RWPE1 (cell line): Measurements from ENCODE around the gene REEP3.

Source experiments
- CTCF ChIA-PET: fragments of 350-600 bp; sonication (Branson Sonifier 250); formaldehyde crosslinking; extraction: SDS; loops from one replicate; lab custom pipeline; 2021; lab: Yijun Ruan, JAX
- POLR2A ChIA-PET: fragments of 400-600 bp; formaldehyde crosslinking; extraction: SDS; loops from one replicate; lab custom pipeline; 2020; ENCODE audit warnings: antibody characterized with exemption; ENCODE audit not compliant: low non-redundant PET; lab: Yijun Ruan, JAX
- DNase-seq: peaks from one replicate; pipeline ENCODE4 v3.0.0; 2012; ENCODE audit warnings: low spot score
- H3K27ac ChIP-seq: fragments of 450-650 bp; 2 replicates; pipeline ENCODE4 v1.5.1; 2017
- CTCF ChIP-seq: fragments of 450-650 bp; conservative IDR thresholded peaks from 2 replicates; pipeline ENCODE4 v1.5.1; 2017; ENCODE audit warnings: low read depth, mild to moderate bottlenecking

Gene REEP3

GRCh38 chr10:63605197-63605967, 84.2 kb downstream of the REEP3 start:
- CTCF ChIA-PET, result no interaction called here
- DNase-seq, result no peak
- POLR2A ChIA-PET, result no interaction called here
- H3K27ac ChIP-seq, result no peak overlapping the region
- TF ChIP-seq CTCF, result no peak

- no peak for TF ChIP-seq CTCF
- POLR2A ChIA-PET, result no interaction called here
- H3K27ac ChIP-seq, result no peak overlapping the region
- DNase-seq, result no peak
- CTCF ChIA-PET, result no interaction called here
Observed at GRCh38 chr10:63608511-63608910, 87.3 kb downstream of the REEP3 start.

- ChIA-PET CTCF (interaction anchor here (1.1 kb wide), 1 partner anchor 144 kb away, joined by 3 read pairs; no protein-coding TSS in a partner anchor), POLR2A (no interaction called here)
- DNase-seq, result peak; percentile 20
- peak overlapping the region; percentile 77 for H3K27ac ChIP-seq
- TF ChIP-seq CTCF, result no peak
Observed at GRCh38 chr10:63611078-63611477, 89.9 kb downstream of the REEP3 start.

GRCh38 chr10:63614371-63614891, 93.2 kb downstream of the REEP3 start:
- H3K27ac ChIP-seq, result peak overlapping the region; percentile 74
- ChIA-PET CTCF (interaction anchor here (0.6 kb wide), 1 partner anchor 20 kb away, joined by 3 read pairs; no protein-coding TSS in a partner anchor), POLR2A (no interaction called here)
- TF ChIP-seq CTCF, result no peak
- DNase-seq, result no peak

GRCh38 chr10:63618552-63618951, 97.4 kb downstream of the REEP3 start:
- no peak for TF ChIP-seq CTCF
- H3K27ac ChIP-seq, result no peak overlapping the region
- POLR2A ChIA-PET, result interaction anchor here (1.1 kb wide), 1 partner anchor 418 kb away, joined by 7 read pairs; no protein-coding TSS in a partner anchor
- CTCF ChIA-PET, result no interaction called here
- no peak for DNase-seq

- ChIA-PET POLR2A (interaction anchor here (1.1 kb wide), 1 partner anchor 419 kb away, joined by 7 read pairs; no protein-coding TSS in a partner anchor), CTCF (no interaction called here)
- DNase-seq, result no peak
- no peak for TF ChIP-seq CTCF
- no peak overlapping the region for H3K27ac ChIP-seq
Observed at GRCh38 chr10:63619426-63619825, 98.2 kb downstream of the REEP3 start.
